Measurements from ENCODE around the gene C11orf24.

Gene C11orf24

GRCh38 chr11:68213555-68214172 lies 58.1 kb downstream of the C11orf24 start:
- intact Hi-C loops (cut with DNase I), result loop anchor here (5.0 to 10.0 kb wide), 2 partner anchors 91 to 161 kb away; partner anchors contain the start of gene CHKA
- peak; percentile 73 to 98 (median 86) for DNase-seq

GRCh38 chr11:68213135-68213515 lies 58.6 kb downstream of the C11orf24 start, which contains the start of gene KMT5B:
Gene KMT5B, minus strand, starts transcription at chr11:68213296. Its CDS starts 23,220 bp downstream, at chr11:68190076.
- DNase-seq, result peak in 7 of 10 donors; percentile 22 to 87 (median 59)
- intact Hi-C loops (cut with DNase I), result loop anchor here (5.0 to 10.0 kb wide), 2 partner anchors 91 to 162 kb away; partner anchors contain the start of gene CHKA

- intact Hi-C loops (cut with DNase I), result loop anchor here (5.0 to 10.0 kb wide), 2 partner anchors 90 to 162 kb away; partner anchors contain the start of gene CHKA
- peak; percentile 26 to 90 (median 48) for DNase-seq
Measured at GRCh38 chr11:68212421-68213134, 59.2 kb downstream of the C11orf24 start.

GRCh38 chr11:68211546-68211945 lies 60.2 kb downstream of the C11orf24 start:
- no peak for DNase-seq
- intact Hi-C loops (cut with DNase I), result loop anchor here (5.0 to 10.0 kb wide), 2 partner anchors 89 to 163 kb away; partner anchors contain the start of gene CHKA

Measured in posterior cingulate gyrus (tissue), 11 donors.